GM12878 (cell line): ENCODE measurements around the gene PRR12. TPM values are rescaled to one million over a fixed set of nuclear protein-coding genes. Genes with fewer than 3 reads are reported as not detected.

Experiments
- ATAC-seq: fragments of 200-7000 bp; cut with Tn5 transposase; 3 replicates; pipeline ENCODE4 v1.9.1; 2020; ENCODE audit warnings: mild to moderate bottlenecking, moderate library complexity
- BruUV-seq: library from RNA; stranded (reverse); fragments of 400-500 nt; replicated peaks from 2 replicates; lab custom pipeline; 2021; lab: Mats Ljungman, UMichigan
- CTCF ChIA-PET: fragments of 300-600 bp; sonication (Branson Sonifier 250); formaldehyde crosslinking; extraction: SDS; loops from one replicate; lab custom pipeline; 2021; ENCODE audit warnings: inconsistent platforms; lab: Yijun Ruan, JAX
- POLR2A ChIA-PET: fragments of 350-600 bp; formaldehyde crosslinking; extraction: SDS; loops from one replicate; lab custom pipeline; 2021; ENCODE audit warnings: inconsistent platforms; lab: Charles Lee
- RAD21 ChIA-PET: fragments of 300-600 bp; sonication (Branson Sonifier 250); formaldehyde crosslinking; loops from one replicate; lab custom pipeline; 2023; ENCODE audit warnings: antibody characterized with exemption; ENCODE audit not compliant: unreplicated experiment; lab: Charles Lee
- SMC1A ChIA-PET: fragments of 300-600 bp; sonication (Branson Sonifier 250); formaldehyde crosslinking; loops from one replicate; lab custom pipeline; 2023; ENCODE audit not compliant: unreplicated experiment, uncharacterized antibody; lab: Charles Lee
- DNase-seq: peaks from one replicate; pipeline ENCODE4 v3.0.0-alpha.2; 2011; ENCODE audit warnings: low read depth, low spot score
- FAIRE-seq: peaks from 3 replicates; lab custom pipeline; 2011; peaks lifted over from hg19 to GRCh38; lab: Jason Lieb, UNC
- H2AFZ ChIP-seq: 2 replicates; pipeline ENCODE4 v1.6.0; 2011; ENCODE audit warnings: low read depth, low read length, control low read depth; ENCODE audit not compliant: control insufficient read depth
- H3K27ac ChIP-seq: 2 replicates; pipeline ENCODE4 v1.5.1; 2011; ENCODE audit warnings: control low read depth; ENCODE audit not compliant: control insufficient read depth, insufficient read depth
- H3K27me3 ChIP-seq, 2 experiments: replicated peaks in 1 of 2; 2 replicates each; pipeline versions ENCODE4 v1.6.0 to v1.6.1; 2011; ENCODE audit warnings: low read length in 1 of 2; ENCODE audit not compliant: control insufficient read depth in 2 of 2, insufficient read depth in 2 of 2
- H3K36me3 ChIP-seq, 2 experiments: 2 replicates each; pipeline ENCODE4 v1.5.1; 2011; ENCODE audit warnings: low read length in 1 of 2; ENCODE audit not compliant: control insufficient read depth in 2 of 2, insufficient read depth in 2 of 2
- H3K4me1 ChIP-seq: 2 replicates; pipeline ENCODE4 v1.6.1; 2011; ENCODE audit warnings: mild to moderate bottlenecking, low read length, moderate library complexity, mixed read lengths; ENCODE audit not compliant: control insufficient read depth, insufficient read depth
- H3K4me2 ChIP-seq: 2 replicates; pipeline ENCODE4 v1.6.0; 2011; ENCODE audit warnings: control low read depth; ENCODE audit not compliant: control insufficient read depth, insufficient read depth
- H3K4me3 ChIP-seq: fragments of 200-600 bp; sonication (generic); 2 replicates; pipeline ENCODE4 v1.5.1; 2016
- H3K79me2 ChIP-seq: 2 replicates; pipeline ENCODE4 v1.6.0; 2011; ENCODE audit warnings: low read length; ENCODE audit not compliant: control insufficient read depth, insufficient read depth
- H3K9ac ChIP-seq: 2 replicates; pipeline ENCODE4 v1.8.0; 2011; ENCODE audit warnings: low read length, control low read depth, mixed read lengths; ENCODE audit not compliant: control insufficient read depth, insufficient read depth
- H3K9me3 ChIP-seq: replicated peaks from 3 replicates; pipeline ENCODE4 v1.5.1; 2011; ENCODE audit warnings: mild to moderate bottlenecking, low read length; ENCODE audit not compliant: control insufficient read depth, insufficient read depth
- H4K20me1 ChIP-seq: 2 replicates; pipeline ENCODE4 v1.6.0; 2011; ENCODE audit not compliant: control insufficient read depth, insufficient read depth
- MAX ChIP-seq: IDR thresholded peaks from 2 replicates; pipeline ENCODE4 v1.6.1; 2012; ENCODE audit warnings: low read depth, low read length, improper control_type of control experiment
- PBX3 ChIP-seq: IDR thresholded peaks from 2 replicates; pipeline ENCODE4 v1.6.1; 2011; ENCODE audit warnings: mild to moderate bottlenecking, low read depth, low read length, moderate library complexity; ENCODE audit not compliant: insufficient replicate concordance
- POU2F2 ChIP-seq: IDR thresholded peaks from 3 replicates; pipeline ENCODE4 v1.6.1; 2011; ENCODE audit warnings: low read depth, mild to moderate bottlenecking, low read length, borderline replicate concordance
- PRDM15 ChIP-seq: fragments of 450-650 bp; formaldehyde crosslinking; IDR thresholded peaks from 2 replicates; pipeline ENCODE4 v1.4.0; 2020; ENCODE audit warnings: mild to moderate bottlenecking, moderate library complexity
- RELB ChIP-seq: fragments of 450-650 bp; IDR thresholded peaks from 2 replicates; pipeline ENCODE4 v1.6.1; 2017; ENCODE audit warnings: low read depth, mild to moderate bottlenecking, moderate library complexity
- SPI1 ChIP-seq: IDR thresholded peaks from 2 replicates; pipeline ENCODE4 v1.6.1; 2011; ENCODE audit warnings: low read depth, mild to moderate bottlenecking, low read length, moderate library complexity, borderline replicate concordance; ENCODE audit not compliant: insufficient read depth
- SREBF2 ChIP-seq: IDR thresholded peaks from 2 replicates; pipeline ENCODE4 v1.6.1; 2012; ENCODE audit warnings: mild to moderate bottlenecking, low read length
- STAT1 ChIP-seq: fragments of 450-650 bp; conservative IDR thresholded peaks from 2 replicates; pipeline ENCODE4 v1.6.1; 2014; ENCODE audit warnings: antibody characterized with exemption, mild to moderate bottlenecking
- TAF1 ChIP-seq: IDR thresholded peaks from 2 replicates; pipeline ENCODE4 v1.6.1; 2011; ENCODE audit warnings: mild to moderate bottlenecking, low read depth, low read length, borderline replicate concordance
- ZBED1 ChIP-seq: IDR thresholded peaks from 2 replicates; pipeline ENCODE4 v1.6.1; 2016; ENCODE audit warnings: borderline replicate concordance
- ZNF384 ChIP-seq: IDR thresholded peaks from 2 replicates; pipeline ENCODE4 v1.6.1; 2012; ENCODE audit warnings: low read depth, mild to moderate bottlenecking, low read length, improper control_type of control experiment, borderline replicate concordance
- WGBS: methylation state at CpG from one replicate; pipeline ENCODE4 v1.1.6; 2016; ENCODE audit warnings: low lambda C conversion rate; ENCODE audit not compliant: insufficient replicate concordance, insufficient coverage; ENCODE audit errors: missing lambda C conversion rate; 5-methylcytosine and 5-hydroxymethylcytosine counted together
- in situ Hi-C: fragments of 300-500 bp; cut with MboI; formaldehyde crosslinking; loops from 9 replicates; pipeline ENCODE4 v1.14.3; 2018; ENCODE audit warnings: mixed read lengths
- intact Hi-C: fragments of 100-400 bp; cut with micrococcal nuclease; formaldehyde crosslinking; loops from one replicate; pipeline ENCODE4 v1.14.2; 2022; ENCODE audit not compliant: unreplicated experiment
- polyA plus RNA-seq, 11 experiments: library from polyadenylated mRNA; depleted of rRNA in 4 of 11; unstranded in 6 of 11; stranded (reverse) in 5 of 11; fragments of >200 nt; fragmentation: Nextera tagmentation in 4 of 11; fragmentation: Illumina TruSeq in 1 of 11; extraction: Ambion mirVana in 4 of 11; extraction: Trizol in 1 of 11; gene quantifications; 1 replicate in 1 of 11; 2 replicates in 10 of 11; pipeline versions ENCODE4 v1.2.1 to v1.2.3, GENCODE V29; 2011 to 2016; ENCODE audit warnings: inconsistent platforms in 2 of 11, missing spikeins in 2 of 11, low read depth in 1 of 11
- total RNA-seq, 4 experiments: library from RNA; depleted of rRNA in 3 of 4; stranded (reverse); fragments of >200 nt in 3 of 4; fragmentation: Illumina TruSeq in 1 of 4; extraction: Trizol in 1 of 4; gene quantifications; 2 replicates each; pipeline versions ENCODE4 v1.2.1 to v1.2.3, GENCODE V29; 2013 to 2021

Gene PRR12
- total and polyA plus RNA-seq, 10 of the 15 experiments (the other 5 are each of a cell fraction or from before 2014, with no cell fraction given), result 0.02 to 25.3 (median 1.6) TPM

- no peak for DNase-seq
- ChIA-PET SMC1A (no interaction called here), CTCF (no interaction called here), POLR2A (no interaction called here), RAD21 (no interaction called here)
- in situ Hi-C loops, result no loop called here
- no peak overlapping the region for H2AFZ ChIP-seq
- no peaks in the 10 kb centered on the region for H3K27me3 ChIP-seq
- no peaks in the 10 kb centered on the region for H3K4me1 ChIP-seq
- H3K27ac ChIP-seq, result no peak overlapping the region
- intact Hi-C loops, result no loop called here
- no peak overlapping the region for H3K9ac ChIP-seq
- H3K36me3 ChIP-seq, result peaks cover 0 to 21% of the 10 kb centered on the region in 2 experiments; a peak in 3 of 4 replicates
- no peak overlapping the region for H3K4me2 ChIP-seq
- ATAC-seq, result no peak
- BruUV-seq, result no TSS peak
- 98% methylated on average over 18 of the region's 72 CpGs for WGBS
- H4K20me1 ChIP-seq, result no peaks in the 10 kb centered on the region
- H3K79me2 ChIP-seq, result no peaks in the 10 kb centered on the region; the same call in 1 of the 2 replicates
- no peak overlapping the region for H3K4me3 ChIP-seq
- FAIRE-seq, result no peak
- H3K9me3 ChIP-seq, result no peaks in the 10 kb centered on the region
- TF ChIP-seq PRDM15 (CRISPR knock-in tag) (no peak), ZBED1 (no peak), POU2F2 (no peak), SPI1 (no peak), RELB (no peak), MAX (no peak), ZNF384 (no peak), TAF1 (no peak), STAT1 (no peak), PBX3 (no peak), SREBF2 (no peak)
These were observed 60.2 kb downstream of the PRR12 start for GRCh38 chr19:49651029-49651819.
